Renal cortical epithelial cell (primary cell): ENCODE data around the gene ATOH8. TPM values are rescaled to one million over a fixed set of nuclear protein-coding genes. Genes with fewer than 3 reads are reported as not detected.
"Not testable (repeated sequence)": the region's sequence is repeated elsewhere in the genome, so short reads cannot be mapped to it uniquely, and the experiment has no call there.

Source experiments
- DNase-seq: peaks from one replicate; pipeline ENCODE4 v3.0.0-alpha.2; 2011; ENCODE audit warnings: low read depth
- total RNA-seq: library from RNA; depleted of rRNA; stranded (reverse); fragments of >200 nt; gene quantifications from 2 replicates; pipeline ENCODE4 v1.2.3, GENCODE V29; 2014

Gene ATOH8
- total RNA-seq, 1 donor from 2014 or later, result 12.9 TPM

DNA sequence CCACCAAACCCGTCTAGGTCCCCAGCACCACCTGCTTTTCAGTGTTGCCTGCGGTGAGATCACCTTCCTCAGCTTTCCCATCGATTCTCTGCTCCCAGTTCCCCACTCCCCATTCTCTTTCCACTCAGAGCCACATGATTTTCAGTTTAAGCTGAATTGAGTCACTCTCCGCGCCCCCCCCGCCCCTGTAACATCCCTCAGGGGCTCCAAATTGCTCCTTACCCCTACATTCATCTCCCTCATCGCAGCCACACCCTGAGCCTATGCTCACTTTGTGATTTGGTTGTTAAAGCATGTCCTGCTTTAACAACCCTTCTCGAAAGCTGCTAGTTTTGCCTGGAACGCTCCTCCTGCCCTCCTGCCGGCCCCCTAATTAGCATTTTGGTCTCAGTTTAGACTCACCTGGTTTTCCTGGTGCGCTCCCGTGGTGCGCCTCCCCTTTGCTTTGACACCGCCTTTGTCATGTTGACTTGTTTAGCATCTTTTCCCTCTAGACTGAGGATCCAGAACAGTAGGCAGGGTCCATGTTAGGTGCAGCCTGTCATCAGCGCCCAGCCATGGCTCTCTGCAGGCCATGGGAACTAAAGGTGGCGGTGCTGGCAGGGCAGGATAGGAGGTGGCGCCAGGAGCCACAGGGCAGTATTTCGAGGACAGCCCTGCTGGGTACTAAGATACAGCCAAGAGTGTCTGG, 74.2 kb downstream of the ATOH8 start:
- DNase-seq, result no peak

DNA sequence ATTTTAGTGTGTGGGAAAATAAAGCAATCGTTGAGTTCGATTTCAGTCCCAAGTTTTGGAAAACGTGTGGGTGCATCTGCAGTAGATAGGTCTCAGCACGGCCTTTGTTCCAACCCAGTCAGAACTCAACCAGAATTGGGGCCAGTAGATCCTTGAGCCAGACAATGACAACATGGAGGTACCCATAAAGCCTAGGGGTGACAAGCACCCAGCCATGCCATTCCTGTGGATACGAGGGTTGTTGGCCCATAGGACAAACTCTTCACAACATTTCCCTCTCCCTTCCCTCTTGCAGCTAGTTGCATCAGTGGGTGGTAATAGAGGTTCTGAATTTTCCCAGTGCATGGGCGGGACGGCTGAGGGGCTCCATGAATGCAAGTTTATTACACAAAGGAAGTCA, 74.9 kb downstream of the ATOH8 start:
- DNase-seq, result no peak

DNA sequence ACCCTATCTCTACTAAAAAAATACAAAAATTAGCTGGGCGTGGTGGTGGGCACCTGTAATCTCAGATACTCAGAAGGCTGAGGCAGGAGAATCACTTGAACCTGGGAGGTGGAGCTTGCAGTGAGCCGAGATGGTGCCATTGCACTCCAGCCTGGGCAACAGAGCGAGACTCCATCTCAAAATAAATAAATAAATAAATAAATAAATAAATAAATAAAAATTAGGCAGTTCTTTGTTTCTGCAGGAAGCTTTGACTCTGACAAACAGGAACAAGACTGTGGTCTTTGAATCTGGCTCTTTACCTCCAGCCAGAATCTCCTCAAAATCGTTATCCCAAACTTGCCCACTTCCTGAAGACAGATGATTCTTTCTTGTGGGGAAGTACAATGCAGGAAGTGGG, 75.6 kb downstream of the ATOH8 start:
- not testable (repeated sequence) for DNase-seq

DNA sequence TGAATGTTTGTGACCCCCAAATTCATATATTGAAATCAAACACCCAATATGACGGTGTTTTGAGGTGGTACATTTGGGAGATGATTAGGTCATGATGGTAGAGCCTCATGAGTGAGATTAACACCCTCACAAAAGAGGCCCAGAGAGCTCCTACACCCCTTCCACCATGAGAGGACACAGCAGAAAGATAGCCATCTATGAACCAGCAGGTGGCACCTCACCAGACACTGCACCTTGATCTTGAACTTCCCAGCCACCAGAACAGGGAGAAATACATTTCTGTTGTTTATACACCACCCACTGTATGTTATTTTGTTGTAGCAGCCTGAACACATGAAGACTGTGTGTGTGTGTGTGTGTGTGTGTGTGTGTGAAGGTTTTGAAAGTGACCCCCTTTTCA, 76.9 kb downstream of the ATOH8 start:
- DNase-seq, result no peak

DNA sequence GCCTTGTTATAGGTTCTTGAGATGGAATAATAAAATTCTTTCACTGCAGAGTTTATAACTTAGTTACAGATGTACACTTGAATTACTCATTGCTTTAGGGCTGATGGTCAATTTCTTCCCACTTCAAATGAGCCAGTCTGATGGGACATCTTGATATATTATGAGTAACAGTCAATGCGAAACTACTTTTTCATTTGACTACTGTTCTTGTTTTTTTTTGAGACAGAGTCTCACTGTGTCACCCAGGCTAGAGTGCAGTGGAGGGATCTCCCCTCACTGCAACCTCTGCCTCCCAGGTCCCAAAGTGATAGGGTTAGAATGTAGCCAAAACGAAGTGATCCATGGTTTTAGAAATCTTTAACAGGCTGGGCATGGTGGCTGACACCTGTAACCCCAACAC, 77.9 kb downstream of the ATOH8 start:
- no peak for DNase-seq

DNA sequence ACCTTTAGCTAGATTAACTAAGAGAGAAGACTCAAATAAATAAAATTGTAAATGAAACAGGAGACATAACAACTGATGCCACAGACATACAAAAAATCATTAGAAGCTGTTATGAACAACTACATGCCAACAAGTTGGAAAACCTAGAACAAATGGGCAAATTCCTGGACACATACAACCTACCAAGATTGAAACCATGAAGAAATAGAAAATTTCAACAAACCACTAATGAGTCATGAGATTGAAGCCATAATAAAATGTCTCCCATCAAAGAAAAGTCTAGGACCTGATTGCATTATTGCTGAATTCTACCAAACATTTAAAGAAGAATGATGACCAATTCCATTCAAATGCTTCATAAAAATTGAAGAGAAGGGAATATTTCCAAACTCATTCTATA, 80.7 kb downstream of the ATOH8 start:
- DNase-seq, result no peak

Other genes starting within 250 kb of the ATOH8 start
- gene MAT2A, start 214.8 kb upstream of the ATOH8 start, total RNA-seq, result 54.9 and 292 TPM in 2 replicates
- 32.6 and 51.4 TPM in 2 replicates for gene GGCX, start 192.5 kb upstream of the ATOH8 start, total RNA-seq
- 47.0 and 103 TPM in 2 replicates for gene VAMP8, start 176.4 kb upstream of the ATOH8 start, total RNA-seq
- gene VAMP5, start 169.6 kb upstream of the ATOH8 start, total RNA-seq, result 1.6 and 5.6 TPM in 2 replicates
- gene RNF181, start 158.2 kb upstream of the ATOH8 start, total RNA-seq, result 163 and 434 TPM in 2 replicates
- 6.9 and 13.6 TPM in 2 replicates for gene TMEM150A, start 151.3 kb upstream of the ATOH8 start, total RNA-seq
- 13.3 and 18.9 TPM in 2 replicates for gene C2orf68, start 141.9 kb upstream of the ATOH8 start, total RNA-seq
- gene USP39, start 137.8 kb upstream of the ATOH8 start, total RNA-seq, result 37.2 and 38.7 TPM in 2 replicates
- gene SFTPB, start 85.8 kb upstream of the ATOH8 start, total RNA-seq, result not detected in 2 replicates
- not detected in 2 replicates for gene GNLY, start 59.6 kb upstream of the ATOH8 start, total RNA-seq
- 5.2 and 5.9 TPM in 2 replicates for gene ST3GAL5, start 135.0 kb downstream of the ATOH8 start, total RNA-seq